OCI-LY3 (cell line): Measurements from ENCODE around the gene HMSD.

ENCODE experiments used
- H2AFZ ChIP-seq: fragments of 200-600, 300-600 bp; shearing (Covaris generic); 2 replicates; pipeline ENCODE4 v1.6.0; 2014; ENCODE audit warnings: antibody characterized with exemption, low read depth, low read length
- H3K27ac ChIP-seq: fragments of 200-600, 300-600 bp; sonication (generic); 2 replicates; pipeline ENCODE4 v1.5.1; 2014; ENCODE audit warnings: mild to moderate bottlenecking, low read length, moderate library complexity, mixed read lengths
- H3K27me3 ChIP-seq: fragments of 200-600, 300-600 bp; sonication (generic); 2 replicates; pipeline ENCODE4 v1.6.1; 2014; ENCODE audit warnings: low read depth, low read length, mixed read lengths
- H3K36me3 ChIP-seq: fragments of 200-600, 300-600 bp; sonication (generic); replicated peaks from 2 replicates; pipeline ENCODE3; 2014; ENCODE audit warnings: low read depth, low read length, mixed read lengths
- H3K4me1 ChIP-seq: fragments of 300-600, 200-600 bp; sonication (generic); 2 replicates; pipeline ENCODE4 v1.6.1; 2014; ENCODE audit warnings: low read length, mixed read lengths
- H3K4me2 ChIP-seq: fragments of 200-600, 300-600 bp; sonication (generic); 2 replicates; pipeline ENCODE4 v1.6.1; 2014; ENCODE audit warnings: low read length, mixed read lengths
- H3K4me3 ChIP-seq: fragments of 300-600, 200-600 bp; sonication (generic); 2 replicates; pipeline ENCODE4 v1.5.1; 2014; ENCODE audit warnings: antibody characterized with exemption, mild to moderate bottlenecking, low read length, moderate library complexity
- H3K79me2 ChIP-seq: fragments of 300-600, 200-600 bp; shearing (Covaris generic); 2 replicates; pipeline ENCODE4 v1.6.1; 2014; ENCODE audit warnings: mild to moderate bottlenecking, low read length, mixed read lengths
- H3K9ac ChIP-seq: fragments of 300-600, 200-600 bp; shearing (Covaris generic); 2 replicates; pipeline ENCODE4 v1.6.0; 2014; ENCODE audit warnings: mild to moderate bottlenecking, low read length, moderate library complexity
- H3K9me3 ChIP-seq: fragments of 200-600, 300-600 bp; shearing (Covaris generic); 2 replicates; pipeline ENCODE4 v1.6.1; 2014; ENCODE audit warnings: low read length, mixed read lengths; ENCODE audit not compliant: insufficient read depth
- H4K20me1 ChIP-seq: fragments of 200-600, 300-600 bp; sonication (generic); 2 replicates; pipeline ENCODE4 v1.6.1; 2016; ENCODE audit warnings: low read length, mixed read lengths; ENCODE audit not compliant: insufficient read depth
- EZH2phosphoT487 ChIP-seq: fragments of 200-600 bp; shearing (Covaris generic); IDR thresholded peaks from 2 replicates; pipeline ENCODE4 v1.6.1; 2018; ENCODE audit warnings: antibody characterized with exemption, mixed run types, low read depth
- TF ChIP-seq, protein P1 (sequence below): fragments of 200-600, 300-600 bp; sonication (generic); IDR thresholded peaks from 2 replicates; pipeline ENCODE4 v1.5.1; 2014; ENCODE audit warnings: antibody characterized with exemption, low read length, low read depth

The HMSD gene

DNA sequence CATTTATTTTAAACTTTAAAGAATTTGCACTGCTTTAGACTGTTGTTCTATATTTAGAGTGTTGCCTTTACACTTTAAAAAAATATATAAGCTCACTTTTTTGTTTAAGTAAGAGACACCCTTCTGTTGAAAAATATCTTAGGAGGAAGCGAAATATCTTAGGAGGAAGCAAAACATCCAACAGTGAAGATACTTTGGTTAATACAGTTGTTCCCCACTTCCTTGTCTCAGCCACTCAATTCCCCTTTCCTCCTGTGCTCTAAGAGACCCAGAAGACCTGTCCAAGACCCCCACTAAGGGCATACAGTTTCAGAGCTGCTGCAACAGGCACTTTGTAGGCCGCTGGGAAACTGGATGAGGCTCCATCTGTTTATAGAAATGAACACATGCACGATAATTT lies 26.5 kb downstream of the HMSD start:
- H3K27ac ChIP-seq, result peak overlapping the region; percentile 81
- H4K20me1 ChIP-seq, result no peaks in the 10 kb centered on the region
- H3K79me2 ChIP-seq, result peaks cover 11% of the 10 kb centered on the region; the same call in 1 of the 2 replicates
- H3K36me3 ChIP-seq, result no peaks in the 10 kb centered on the region
- H3K9me3 ChIP-seq, result no peaks in the 10 kb centered on the region
- TF ChIP-seq, protein P1, sequence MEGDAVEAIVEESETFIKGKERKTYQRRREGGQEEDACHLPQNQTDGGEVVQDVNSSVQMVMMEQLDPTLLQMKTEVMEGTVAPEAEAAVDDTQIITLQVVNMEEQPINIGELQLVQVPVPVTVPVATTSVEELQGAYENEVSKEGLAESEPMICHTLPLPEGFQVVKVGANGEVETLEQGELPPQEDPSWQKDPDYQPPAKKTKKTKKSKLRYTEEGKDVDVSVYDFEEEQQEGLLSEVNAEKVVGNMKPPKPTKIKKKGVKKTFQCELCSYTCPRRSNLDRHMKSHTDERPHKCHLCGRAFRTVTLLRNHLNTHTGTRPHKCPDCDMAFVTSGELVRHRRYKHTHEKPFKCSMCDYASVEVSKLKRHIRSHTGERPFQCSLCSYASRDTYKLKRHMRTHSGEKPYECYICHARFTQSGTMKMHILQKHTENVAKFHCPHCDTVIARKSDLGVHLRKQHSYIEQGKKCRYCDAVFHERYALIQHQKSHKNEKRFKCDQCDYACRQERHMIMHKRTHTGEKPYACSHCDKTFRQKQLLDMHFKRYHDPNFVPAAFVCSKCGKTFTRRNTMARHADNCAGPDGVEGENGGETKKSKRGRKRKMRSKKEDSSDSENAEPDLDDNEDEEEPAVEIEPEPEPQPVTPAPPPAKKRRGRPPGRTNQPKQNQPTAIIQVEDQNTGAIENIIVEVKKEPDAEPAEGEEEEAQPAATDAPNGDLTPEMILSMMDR, result no peak
- TF ChIP-seq EZH2phosphoT487, result no peak
- peak overlapping the region; percentile 51 for H3K9ac ChIP-seq
- H3K4me3 ChIP-seq, result peak overlapping the region; percentile 50
- H3K4me1 ChIP-seq, result peaks cover 55% of the 10 kb centered on the region
- H3K4me2 ChIP-seq, result peak overlapping the region; percentile 79
- no peaks in the 10 kb centered on the region for H3K27me3 ChIP-seq
- H2AFZ ChIP-seq, result peak overlapping the region; percentile 43

DNA sequence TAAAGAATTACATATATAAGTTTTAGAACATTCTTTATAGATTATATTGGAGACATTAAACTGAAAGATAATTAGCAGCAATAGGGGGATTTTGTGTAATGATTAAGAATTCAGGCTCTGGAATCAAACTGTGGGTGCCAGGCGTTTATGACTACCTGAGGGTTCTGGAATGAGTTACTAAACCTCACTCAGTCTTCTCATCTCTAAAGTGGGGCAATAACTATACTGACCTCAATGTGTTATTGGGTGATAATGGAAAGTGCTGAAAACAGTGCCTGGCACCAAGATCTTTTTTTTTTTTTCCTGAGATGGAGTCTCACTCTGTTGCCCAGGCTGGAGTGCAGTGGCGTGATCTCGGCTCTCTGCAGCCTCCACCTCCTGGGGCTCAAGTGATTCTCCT lies 27.9 kb downstream of the HMSD start:
- Histone ChIP-seq H3K27me3 (no peaks in the 10 kb centered on the region), H3K79me2 (peaks cover 4% of the 10 kb centered on the region; the same call in 1 of the 2 replicates), H3K27ac (no peak overlapping the region), H4K20me1 (no peaks in the 10 kb centered on the region), H2AFZ (no peak overlapping the region), H3K4me1 (peaks cover 50% of the 10 kb centered on the region), H3K9ac (no peak overlapping the region), H3K9me3 (no peaks in the 10 kb centered on the region), H3K4me2 (no peak overlapping the region), H3K36me3 (no peaks in the 10 kb centered on the region), H3K4me3 (no peak overlapping the region)
- no peak for TF ChIP-seq EZH2phosphoT487
- TF ChIP-seq, protein P1, result no peak

DNA sequence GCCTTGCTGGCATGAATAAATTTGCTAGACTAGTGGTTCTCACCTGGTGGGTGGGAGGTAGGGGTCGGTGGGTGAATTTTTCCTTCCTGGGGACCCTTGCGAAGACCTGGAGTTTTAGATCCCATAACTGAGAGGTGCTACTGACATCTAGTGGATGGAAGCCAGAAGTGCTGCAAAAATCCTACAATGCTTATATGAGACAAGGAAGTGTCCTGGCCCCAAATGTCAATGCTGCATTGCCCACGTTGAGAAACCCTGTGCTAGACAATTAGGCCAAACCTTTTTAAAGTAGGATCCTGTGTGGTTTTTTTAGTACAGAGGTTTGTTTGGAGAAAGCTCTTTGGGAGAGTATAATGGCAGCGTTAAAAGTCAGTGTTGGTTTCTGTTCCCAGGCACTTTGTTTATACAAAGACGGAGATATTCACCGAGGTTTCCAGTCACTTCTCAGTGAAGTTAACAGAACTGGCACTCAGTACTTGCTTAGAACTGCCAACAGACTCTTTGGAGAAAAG lies 30.4 kb downstream of the HMSD start:
- Histone ChIP-seq H3K9me3 (no peaks in the 10 kb centered on the region), H3K9ac (peak overlapping the region; percentile 48), H2AFZ (peak overlapping the region; percentile 98), H4K20me1 (no peaks in the 10 kb centered on the region), H3K4me1 (peaks cover 45% of the 10 kb centered on the region), H3K4me3 (peak overlapping the region; percentile 66), H3K4me2 (peak overlapping the region; percentile 83), H3K36me3 (no peaks in the 10 kb centered on the region), H3K27ac (no peak overlapping the region), H3K27me3 (no peaks in the 10 kb centered on the region), H3K79me2 (no peaks in the 10 kb centered on the region)
- TF ChIP-seq, protein P1, result peak; percentile 100
- TF ChIP-seq EZH2phosphoT487, result no peak

DNA sequence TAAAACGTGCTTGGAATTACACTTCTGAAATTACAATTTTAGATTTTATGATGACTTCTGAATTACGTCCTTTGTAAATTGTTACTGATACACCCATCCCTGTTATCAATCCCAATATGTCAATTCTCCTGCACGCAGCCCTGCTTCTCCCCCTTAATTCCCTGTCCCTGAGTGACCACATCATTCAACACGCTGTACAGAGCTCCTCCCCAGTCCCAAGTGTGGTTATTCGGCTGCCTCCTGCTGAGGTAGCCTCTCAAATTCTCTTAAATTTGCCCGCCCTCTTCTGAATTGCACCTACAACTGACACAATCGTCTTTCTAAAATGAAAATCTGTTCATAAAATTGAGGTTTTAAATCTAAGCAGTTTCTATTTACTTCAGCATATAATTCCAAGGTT lies 30.9 kb downstream of the HMSD start:
- Histone ChIP-seq H3K9me3 (no peaks in the 10 kb centered on the region), H3K27me3 (no peaks in the 10 kb centered on the region), H3K9ac (peak overlapping the region; percentile 48), H3K27ac (no peak overlapping the region), H3K4me3 (peak overlapping the region; percentile 66), H3K4me1 (peaks cover 39% of the 10 kb centered on the region), H4K20me1 (no peaks in the 10 kb centered on the region), H2AFZ (peak overlapping the region; percentile 98), H3K4me2 (peak overlapping the region; percentile 83), H3K36me3 (no peaks in the 10 kb centered on the region), H3K79me2 (no peaks in the 10 kb centered on the region)
- TF ChIP-seq, protein P1, result no peak
- TF ChIP-seq EZH2phosphoT487, result no peak
